MCF 10A (cell line): ENCODE data around the gene TCERG1L. TPM values are rescaled to one million over a fixed set of nuclear protein-coding genes. Genes with fewer than 3 reads are reported as not detected.

Source experiments
- BruUV-seq: library from RNA; stranded (reverse); fragments of 400-500 nt; replicated peaks from 2 replicates; lab custom pipeline; 2021; lab: Mats Ljungman, UMichigan
- CTCF ChIA-PET: fragments of 300-600 bp; sonication (Branson Sonifier 250); formaldehyde crosslinking; extraction: SDS; loops from one replicate; lab custom pipeline; 2021; ENCODE audit warnings: antibody characterized with exemption, inconsistent platforms; lab: Yijun Ruan, JAX
- POLR2A ChIA-PET: fragments of 300-600, 350-650 bp; sonication (Branson Sonifier 250); formaldehyde crosslinking; extraction: SDS; loops from one replicate; lab custom pipeline; 2020; ENCODE audit warnings: antibody characterized with exemption, inconsistent platforms; lab: Yijun Ruan, JAX
- DNase-seq: peaks from one replicate; pipeline ENCODE4 v3.0.0-alpha.2; 2018; ENCODE audit not compliant: unreplicated experiment
- H3K27ac Mint-ChIP-seq: one replicate; pipeline ENCODE4 v1.8.0; 2022; ENCODE audit warnings: mild to moderate bottlenecking, low read depth, mixed read lengths; ENCODE audit not compliant: unreplicated experiment
- H3K27me3 Mint-ChIP-seq: one replicate; pipeline ENCODE4 v1.8.0; 2022; ENCODE audit warnings: mixed read lengths; ENCODE audit not compliant: insufficient read depth, unreplicated experiment
- H3K36me3 Mint-ChIP-seq: one replicate; pipeline ENCODE4 v1.8.0; 2022; ENCODE audit warnings: mild to moderate bottlenecking, moderate library complexity, mixed read lengths; ENCODE audit not compliant: insufficient read depth, unreplicated experiment
- H3K4me1 Mint-ChIP-seq: one replicate; pipeline ENCODE4 v1.8.0; 2022; ENCODE audit warnings: mixed read lengths; ENCODE audit not compliant: insufficient read depth, unreplicated experiment
- H3K4me3 Mint-ChIP-seq: one replicate; pipeline ENCODE4 v1.8.0; 2022; ENCODE audit warnings: mild to moderate bottlenecking, moderate library complexity, mixed read lengths; ENCODE audit not compliant: unreplicated experiment
- H3K9me3 Mint-ChIP-seq: one replicate; pipeline ENCODE4 v1.8.0; 2022; ENCODE audit warnings: mixed read lengths; ENCODE audit not compliant: unreplicated experiment
- CTCF ChIP-seq: fragments of 200-600 bp; IDR thresholded peaks from one replicate; pipeline ENCODE4 v1.8.0; 2022; ENCODE audit warnings: antibody characterized with exemption, mild to moderate bottlenecking; ENCODE audit not compliant: unreplicated experiment
- intact Hi-C: fragments of 100-400 bp; cut with micrococcal nuclease; formaldehyde crosslinking; loops from 2 replicates; pipeline ENCODE4 v1.14.1; 2022
- total RNA-seq: library from RNA; stranded (reverse); gene quantifications from 2 replicates; pipeline ENCODE4 v1.2.3, GENCODE V29; 2022

Gene TCERG1L
- total RNA-seq, 1 experiment from 2014 or later = not detected

- no peak for TF ChIP-seq CTCF
- DNase-seq = no peak
- no peak overlapping the region for H3K4me3 Mint-ChIP-seq
- no peaks in the 10 kb centered on the region for H3K36me3 Mint-ChIP-seq
- no TSS peak for BruUV-seq
- H3K27ac Mint-ChIP-seq = no peak overlapping the region
- ChIA-PET CTCF (no interaction called here), POLR2A (no interaction called here)
- intact Hi-C loops = no loop called here
- no peaks in the 10 kb centered on the region for H3K27me3 Mint-ChIP-seq
- H3K4me1 Mint-ChIP-seq = no peaks in the 10 kb centered on the region
- no peaks in the 10 kb centered on the region for H3K9me3 Mint-ChIP-seq
Observed at GRCh38 chr10:131077724-131078123, 233.8 kb downstream of the TCERG1L start.

- Mint-ChIP-seq H3K9me3 (no peaks in the 10 kb centered on the region), H3K27ac (no peak overlapping the region), H3K4me1 (no peaks in the 10 kb centered on the region), H3K36me3 (no peaks in the 10 kb centered on the region), H3K27me3 (no peaks in the 10 kb centered on the region), H3K4me3 (no peak overlapping the region)
- intact Hi-C loops = no loop called here
- TF ChIP-seq CTCF = no peak
- no peak for DNase-seq
- CTCF ChIA-PET = no interaction called here
- no TSS peak for BruUV-seq
- POLR2A ChIA-PET = interaction anchor here (0.6 kb wide), 1 partner anchor 802 kb away, joined by 3 read pairs; no protein-coding TSS in a partner anchor
Observed at GRCh38 chr10:131077031-131077430, 234.5 kb downstream of the TCERG1L start.

- ChIA-PET POLR2A (no interaction called here), CTCF (interaction anchor here (0.8 kb wide), 1 partner anchor 798 kb away, joined by 3 read pairs; no protein-coding TSS in a partner anchor)
- no peak for TF ChIP-seq CTCF
Observed at GRCh38 chr10:131076356-131076755, 235.2 kb downstream of the TCERG1L start.

GRCh38 chr10:131075218-131075770 is 236.2 kb downstream of the TCERG1L start:
- Mint-ChIP-seq H3K36me3 (no peaks in the 10 kb centered on the region), H3K4me3 (no peak overlapping the region), H3K27me3 (no peaks in the 10 kb centered on the region), H3K9me3 (no peaks in the 10 kb centered on the region), H3K27ac (no peak overlapping the region), H3K4me1 (no peaks in the 10 kb centered on the region)
- BruUV-seq = no TSS peak
- TF ChIP-seq CTCF = no peak
- ChIA-PET POLR2A (no interaction called here), CTCF (interaction anchor here (0.6 kb wide), 1 partner anchor 758 kb away, joined by 4 read pairs; no protein-coding TSS in a partner anchor)
- intact Hi-C loops = no loop called here
- DNase-seq = no peak

More at GRCh38 chr10:131076356-131076755, 235.2 kb downstream of the TCERG1L start:
- Mint-ChIP-seq H3K4me1 (no peaks in the 10 kb centered on the region), H3K4me3 (no peak overlapping the region), H3K27ac (no peak overlapping the region), H3K36me3 (no peaks in the 10 kb centered on the region), H3K9me3 (no peaks in the 10 kb centered on the region), H3K27me3 (no peaks in the 10 kb centered on the region)
- no TSS peak for BruUV-seq
- intact Hi-C loops = no loop called here
- DNase-seq = no peak
